ENCODE measurements around the gene MYO9A.

DNA sequence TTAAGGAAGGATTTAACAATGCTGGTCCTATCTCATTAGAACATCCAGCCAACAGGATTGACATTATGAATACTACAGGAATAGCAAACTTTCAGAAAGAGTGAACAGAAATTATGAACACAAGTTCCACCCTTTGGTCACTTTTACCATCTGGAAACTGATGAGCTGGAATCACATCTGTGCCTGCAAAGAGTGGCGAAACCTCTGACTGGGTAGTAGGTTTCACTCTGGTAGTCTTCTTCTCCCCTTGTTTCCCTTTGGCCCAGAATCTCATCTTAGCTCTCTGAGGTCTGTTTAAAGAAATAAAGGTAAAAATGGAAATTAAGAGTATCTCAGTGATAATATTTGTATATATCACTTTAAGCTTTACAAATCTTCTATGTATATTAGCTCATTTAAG lies 234.5 kb downstream of the MYO9A start:
- TF ChIP-seq POLR2AphosphoS5 (IDR thresholded peaks at IDR 0.05; ENCODE audit: low read depth, low read length): no peak
- no peak for TF ChIP-seq CTCF (IDR thresholded peaks at IDR 0.05 in 2 of 3, conservative IDR thresholded peaks at IDR 0.05 in 1 of 3; ENCODE audit: borderline replicate concordance in 1 of 3, insufficient read depth in 1 of 3, low read depth in 2 of 3, low read length in 2 of 3)
- TF ChIP-seq SP1 (IDR thresholded peaks at IDR 0.05; ENCODE audit: low read depth): no peak
- TF ChIP-seq, protein P1, sequence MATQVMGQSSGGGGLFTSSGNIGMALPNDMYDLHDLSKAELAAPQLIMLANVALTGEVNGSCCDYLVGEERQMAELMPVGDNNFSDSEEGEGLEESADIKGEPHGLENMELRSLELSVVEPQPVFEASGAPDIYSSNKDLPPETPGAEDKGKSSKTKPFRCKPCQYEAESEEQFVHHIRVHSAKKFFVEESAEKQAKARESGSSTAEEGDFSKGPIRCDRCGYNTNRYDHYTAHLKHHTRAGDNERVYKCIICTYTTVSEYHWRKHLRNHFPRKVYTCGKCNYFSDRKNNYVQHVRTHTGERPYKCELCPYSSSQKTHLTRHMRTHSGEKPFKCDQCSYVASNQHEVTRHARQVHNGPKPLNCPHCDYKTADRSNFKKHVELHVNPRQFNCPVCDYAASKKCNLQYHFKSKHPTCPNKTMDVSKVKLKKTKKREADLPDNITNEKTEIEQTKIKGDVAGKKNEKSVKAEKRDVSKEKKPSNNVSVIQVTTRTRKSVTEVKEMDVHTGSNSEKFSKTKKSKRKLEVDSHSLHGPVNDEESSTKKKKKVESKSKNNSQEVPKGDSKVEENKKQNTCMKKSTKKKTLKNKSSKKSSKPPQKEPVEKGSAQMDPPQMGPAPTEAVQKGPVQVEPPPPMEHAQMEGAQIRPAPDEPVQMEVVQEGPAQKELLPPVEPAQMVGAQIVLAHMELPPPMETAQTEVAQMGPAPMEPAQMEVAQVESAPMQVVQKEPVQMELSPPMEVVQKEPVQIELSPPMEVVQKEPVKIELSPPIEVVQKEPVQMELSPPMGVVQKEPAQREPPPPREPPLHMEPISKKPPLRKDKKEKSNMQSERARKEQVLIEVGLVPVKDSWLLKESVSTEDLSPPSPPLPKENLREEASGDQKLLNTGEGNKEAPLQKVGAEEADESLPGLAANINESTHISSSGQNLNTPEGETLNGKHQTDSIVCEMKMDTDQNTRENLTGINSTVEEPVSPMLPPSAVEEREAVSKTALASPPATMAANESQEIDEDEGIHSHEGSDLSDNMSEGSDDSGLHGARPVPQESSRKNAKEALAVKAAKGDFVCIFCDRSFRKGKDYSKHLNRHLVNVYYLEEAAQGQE (IDR thresholded peaks at IDR 0.05; ENCODE audit: low read depth): no peak
- no peak for TF ChIP-seq RAD21 (IDR thresholded peaks at IDR 0.05; ENCODE audit: low read depth)
- TF ChIP-seq ZBTB33 (IDR thresholded peaks at IDR 0.05; ENCODE audit: extremely low read depth, insufficient replicate concordance, low read length): no peak
- TF ChIP-seq SIN3A (IDR thresholded peaks at IDR 0.05; ENCODE audit: low read depth): no peak
- no peak for TF ChIP-seq EZH2 (IDR thresholded peaks at IDR 0.05)
- no peak for TF ChIP-seq POLR2A (IDR thresholded peaks at IDR 0.05; ENCODE audit: borderline replicate concordance, extremely low read depth, insufficient read depth, insufficient read length)
- TF ChIP-seq MAX (IDR thresholded peaks at IDR 0.05): no peak
- no peak for TF ChIP-seq ZNF274 (IDR thresholded peaks at IDR 0.05; ENCODE audit: low read depth, low read length)
- no peak for TF ChIP-seq CEBPB (IDR thresholded peaks at IDR 0.05; ENCODE audit: low read depth)
